Measurements from ENCODE around the gene RAE1. TPM values are rescaled to one million over a fixed set of nuclear protein-coding genes. Genes with fewer than 3 reads are reported as not detected.

Gene RAE1
- total RNA-seq, 1 experiment from 2014 or later: 183 TPM

DNA sequence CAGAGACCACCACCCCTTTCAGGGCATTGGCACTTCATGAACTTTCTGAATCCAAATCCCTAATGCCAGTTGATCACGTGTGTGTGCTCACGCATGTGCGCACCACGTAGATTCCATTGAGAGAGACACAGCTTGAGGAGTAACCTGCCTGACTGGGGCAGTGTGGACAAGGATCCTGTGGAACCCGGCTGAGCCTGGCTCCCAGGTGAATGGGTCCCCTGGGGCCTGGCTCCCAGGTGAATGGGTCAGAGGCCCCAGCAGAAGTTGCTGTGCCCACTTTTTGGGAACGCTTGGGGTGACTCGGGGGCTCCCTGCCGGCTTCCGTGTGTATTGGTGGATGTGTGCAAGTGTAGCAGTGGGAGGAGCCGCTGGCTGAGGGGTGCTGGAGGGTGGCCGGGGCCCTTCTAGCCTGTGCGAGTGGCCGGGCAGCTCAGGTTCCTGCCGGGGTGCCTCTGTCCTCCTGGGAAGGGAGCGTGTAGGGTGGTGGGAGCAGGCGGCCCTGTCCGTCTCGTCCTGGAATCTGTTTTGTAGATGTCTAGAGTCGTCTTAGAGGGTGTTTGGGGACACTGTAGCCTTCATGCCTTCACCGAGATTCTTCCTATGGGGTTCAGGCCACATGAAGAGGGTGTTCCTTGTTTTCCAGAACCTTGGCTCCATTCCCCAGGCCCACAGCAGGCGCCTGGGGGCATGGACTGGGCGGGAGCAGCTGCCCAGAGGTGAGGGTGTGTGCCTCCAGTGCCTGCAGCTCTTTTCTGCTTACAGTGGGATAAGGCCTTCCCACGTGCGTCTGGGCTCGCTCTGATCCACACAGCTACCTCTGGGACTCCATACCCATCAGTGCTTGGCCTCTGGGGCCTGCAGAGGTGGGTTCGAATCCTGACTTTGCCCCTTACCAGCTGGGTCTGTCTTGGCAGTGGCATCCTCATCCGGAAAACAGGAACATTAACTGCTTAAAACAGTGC, 43.3 kb downstream of the RAE1 start:
- POLR2A ChIA-PET (ENCODE audit: unreplicated experiment): no interaction called here
- no peaks in the 10 kb centered on the region for H3K9me3 ChIP-seq (ENCODE audit: low read length)
- BruUV-seq (replicated peaks): no TSS peak
- no peak for DNase-seq
- H4K20me1 ChIP-seq (ENCODE audit: low read length): peaks cover 8% of the 10 kb centered on the region; the same call in 1 of the 2 replicates
- H3K27me3 ChIP-seq (ENCODE audit: low read length): no peaks in the 10 kb centered on the region
- H3K9me2 ChIP-seq (replicated peaks; ENCODE audit: low read length): no peaks in the 10 kb centered on the region
- intact Hi-C loops (cut with micrococcal nuclease): loop anchor here (5.0 kb wide), 1 partner anchor 43 kb away; no protein-coding TSS in a partner anchor
- ATAC-seq: no peak
- TF ChIP-seq CTCF (conservative IDR thresholded peaks at IDR 0.05; ENCODE audit: low read depth, low read length): no peak
- TF ChIP-seq EZH2phosphoT487 (IDR thresholded peaks at IDR 0.05; ENCODE audit: borderline replicate concordance, low read length): no peak
- no peak for TF ChIP-seq EZH2 (IDR thresholded peaks at IDR 0.05; ENCODE audit: low read length, unreplicated experiment)
- no peak overlapping the region for H3K4me3 ChIP-seq (ENCODE audit: low read length)
- H3F3A ChIP-seq (ENCODE audit: low read length, unreplicated experiment): no peaks in the 10 kb centered on the region
- no peak overlapping the region for H3K4me2 ChIP-seq (ENCODE audit: low read length)
- no peak overlapping the region for H3K9ac ChIP-seq (ENCODE audit: low read length)
- no peak overlapping the region for H3K27ac ChIP-seq (ENCODE audit: low read length)
- H3K79me2 ChIP-seq (ENCODE audit: low read length): peaks cover 44% of the 10 kb centered on the region
- peaks cover 31% of the 10 kb centered on the region; the same call in 1 of the 2 replicates for H3K36me3 ChIP-seq (ENCODE audit: low read depth, low read length)
- CTCF ChIA-PET: no interaction called here
- no peak overlapping the region for H2AFZ ChIP-seq (ENCODE audit: low read length)
- peaks cover 27% of the 10 kb centered on the region for H3K4me1 ChIP-seq (ENCODE audit: insufficient read depth, low read length)

- H2AFZ ChIP-seq (ENCODE audit: low read length): no peak overlapping the region
- no peaks in the 10 kb centered on the region for H3F3A ChIP-seq (ENCODE audit: low read length, unreplicated experiment)
- H3K27ac ChIP-seq (ENCODE audit: low read length): no peak overlapping the region
- ATAC-seq: no peak
- peaks cover 32% of the 10 kb centered on the region; the same call in 1 of the 2 replicates for H3K36me3 ChIP-seq (ENCODE audit: low read depth, low read length)
- H3K27me3 ChIP-seq (ENCODE audit: low read length): no peaks in the 10 kb centered on the region
- H3K9me3 ChIP-seq (ENCODE audit: low read length): no peaks in the 10 kb centered on the region
- peaks cover 45% of the 10 kb centered on the region for H3K79me2 ChIP-seq (ENCODE audit: low read length)
- no peak overlapping the region for H3K9ac ChIP-seq (ENCODE audit: low read length)
- no peak overlapping the region for H3K4me3 ChIP-seq (ENCODE audit: low read length)
- BruUV-seq (replicated peaks): no TSS peak
- CTCF ChIA-PET: no interaction called here
- TF ChIP-seq CTCF (conservative IDR thresholded peaks at IDR 0.05; ENCODE audit: low read depth, low read length) (no peak), EZH2phosphoT487 (IDR thresholded peaks at IDR 0.05; ENCODE audit: borderline replicate concordance, low read length) (no peak), EZH2 (IDR thresholded peaks at IDR 0.05; ENCODE audit: low read length, unreplicated experiment) (no peak)
- intact Hi-C loops (cut with micrococcal nuclease): no loop called here
- DNase-seq: no peak
- peaks cover 8% of the 10 kb centered on the region; the same call in 1 of the 2 replicates for H4K20me1 ChIP-seq (ENCODE audit: low read length)
- peaks cover 21% of the 10 kb centered on the region for H3K4me1 ChIP-seq (ENCODE audit: insufficient read depth, low read length)
- no peak overlapping the region for H3K4me2 ChIP-seq (ENCODE audit: low read length)
- H3K9me2 ChIP-seq (replicated peaks; ENCODE audit: low read length): no peaks in the 10 kb centered on the region
- POLR2A ChIA-PET (ENCODE audit: unreplicated experiment): no interaction called here
Observed at GRCh38 chr20:57395111-57395966, 44.3 kb downstream of the RAE1 start.

All from PC-3 (cell line).